ENCODE results near the gene SEPTIN12. TPM values are rescaled to one million over a fixed set of nuclear protein-coding genes. Genes with fewer than 3 reads are reported as not detected.

Gene SEPTIN12
- total and polyA plus RNA-seq, 2 donors (not counting 1 experiment from before 2014, with no cell fraction given) = 0.07 TPM; not detected in 1

DNA sequence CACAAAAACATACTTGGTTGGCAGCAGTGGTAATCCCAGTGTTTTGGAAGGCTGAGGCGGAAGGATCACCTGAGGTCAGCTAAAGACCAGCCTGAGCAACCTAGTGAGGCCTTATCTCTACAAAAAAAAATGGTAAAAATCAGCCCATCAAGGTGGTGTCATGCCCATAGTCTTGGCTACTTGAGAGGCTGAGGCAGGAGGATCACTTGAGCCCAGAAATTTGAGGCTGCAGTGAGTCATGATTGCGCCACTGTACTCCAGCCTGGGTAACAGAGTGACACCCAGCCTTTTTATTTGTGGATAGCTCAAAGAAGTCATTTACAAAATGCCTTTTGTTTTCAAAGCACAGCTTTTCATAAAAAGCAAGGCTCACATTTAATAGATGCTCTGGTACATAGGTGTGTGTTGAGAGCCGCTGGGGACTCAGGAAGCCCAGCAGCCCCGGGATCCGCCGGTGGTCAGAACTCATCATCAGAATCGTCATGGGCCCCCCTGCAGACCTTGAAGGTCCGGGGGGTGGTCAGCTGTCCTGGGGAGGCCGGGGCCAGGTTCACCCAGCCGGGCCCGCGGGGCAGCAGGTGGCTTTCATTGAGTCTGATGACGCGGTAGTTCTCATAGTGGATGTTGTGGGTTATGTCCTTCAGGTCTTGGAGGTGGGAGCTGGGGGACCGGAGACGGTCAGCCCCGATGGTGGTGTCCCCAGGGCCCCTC, 10.7 kb downstream of the SEPTIN12 start:
- H3K4me2 ChIP-seq (replicated peaks; ENCODE audit: low read depth, low read length, poor library complexity, severe bottlenecking) = no peak overlapping the region
- no peaks in the 10 kb centered on the region for H3K27me3 Mint-ChIP-seq
- ChIA-PET CTCF (no interaction called here), POLR2A (no interaction called here)
- no peaks in the 10 kb centered on the region for H4K20me1 ChIP-seq (ENCODE audit: control insufficient read depth, insufficient read depth, low read length, poor library complexity, severe bottlenecking)
- intact Hi-C loops (cut with micrococcal nuclease) = no loop called here
- H3K9ac ChIP-seq (ENCODE audit: low read length) = no peak overlapping the region
- no peak for DNase-seq
- no peak for ATAC-seq (ENCODE audit: low read depth)
- no peak overlapping the region for H3K4me3 Mint-ChIP-seq
- no peak overlapping the region for H3K27ac ChIP-seq (ENCODE audit: low read length in 2 of 2)
- H3K4me1 Mint-ChIP-seq = peaks cover 1% of the 10 kb centered on the region
- no peaks in the 10 kb centered on the region for H3K9me3 ChIP-seq (ENCODE audit: control extremely low read depth in 1 of 3, control insufficient read depth in 2 of 3, insufficient read depth in 1 of 3, low read length in 2 of 3)
- no peak overlapping the region for H2AFZ ChIP-seq (ENCODE audit: insufficient read depth, low read depth, low read length, poor library complexity, severe bottlenecking)
- no peaks in the 10 kb centered on the region for H3K4me1 ChIP-seq (ENCODE audit: control insufficient read depth in 2 of 2, insufficient read depth in 2 of 2, low read length in 2 of 2)
- H3K9me3 Mint-ChIP-seq (ENCODE audit: insufficient read depth) = no peaks in the 10 kb centered on the region
- H3K36me3 ChIP-seq (replicated peaks in 1 of 2; ENCODE audit: control extremely low read depth in 1 of 2, control insufficient read depth in 1 of 2, extremely low read depth in 1 of 2, insufficient read depth in 2 of 2, low read length in 1 of 2) = no peaks in the 10 kb centered on the region
- no peak overlapping the region for H3K4me3 ChIP-seq (ENCODE audit: control extremely low read depth in 1 of 5, extremely low read depth in 1 of 5, insufficient read depth in 1 of 5, low read depth in 2 of 5, low read length in 4 of 5)
- H3K27me3 ChIP-seq (replicated peaks in 1 of 4; ENCODE audit: control extremely low read depth in 1 of 4, control insufficient read depth in 3 of 4, insufficient read depth in 4 of 4, low read length in 3 of 4) = no peaks in the 10 kb centered on the region
- H3K79me2 ChIP-seq (ENCODE audit: control insufficient read depth, insufficient read depth, low read length) = no peaks in the 10 kb centered on the region
- WGBS (ENCODE audit: insufficient coverage) = 84% methylated on average over 11 of the region's 17 CpGs
- H3K27ac Mint-ChIP-seq = no peak overlapping the region
- no peak for TF ChIP-seq EZH2 (IDR thresholded peaks at IDR 0.05; ENCODE audit: borderline replicate concordance, insufficient read depth, low read depth, low read length, poor library complexity, severe bottlenecking)
- TF ChIP-seq, protein P1, sequence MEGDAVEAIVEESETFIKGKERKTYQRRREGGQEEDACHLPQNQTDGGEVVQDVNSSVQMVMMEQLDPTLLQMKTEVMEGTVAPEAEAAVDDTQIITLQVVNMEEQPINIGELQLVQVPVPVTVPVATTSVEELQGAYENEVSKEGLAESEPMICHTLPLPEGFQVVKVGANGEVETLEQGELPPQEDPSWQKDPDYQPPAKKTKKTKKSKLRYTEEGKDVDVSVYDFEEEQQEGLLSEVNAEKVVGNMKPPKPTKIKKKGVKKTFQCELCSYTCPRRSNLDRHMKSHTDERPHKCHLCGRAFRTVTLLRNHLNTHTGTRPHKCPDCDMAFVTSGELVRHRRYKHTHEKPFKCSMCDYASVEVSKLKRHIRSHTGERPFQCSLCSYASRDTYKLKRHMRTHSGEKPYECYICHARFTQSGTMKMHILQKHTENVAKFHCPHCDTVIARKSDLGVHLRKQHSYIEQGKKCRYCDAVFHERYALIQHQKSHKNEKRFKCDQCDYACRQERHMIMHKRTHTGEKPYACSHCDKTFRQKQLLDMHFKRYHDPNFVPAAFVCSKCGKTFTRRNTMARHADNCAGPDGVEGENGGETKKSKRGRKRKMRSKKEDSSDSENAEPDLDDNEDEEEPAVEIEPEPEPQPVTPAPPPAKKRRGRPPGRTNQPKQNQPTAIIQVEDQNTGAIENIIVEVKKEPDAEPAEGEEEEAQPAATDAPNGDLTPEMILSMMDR (IDR thresholded peaks at IDR 0.05) = no peak

- POLR2A ChIA-PET = no interaction called here
These were observed 11.9 kb downstream of the SEPTIN12 start for GRCh38 chr16:4776141-4776705.

More at GRCh38 chr16:4776141-4776705, 11.9 kb downstream of the SEPTIN12 start:
- H3K4me2 ChIP-seq (replicated peaks; ENCODE audit: low read depth, low read length, poor library complexity, severe bottlenecking) = no peak overlapping the region
- H4K20me1 ChIP-seq (ENCODE audit: control insufficient read depth, insufficient read depth, low read length, poor library complexity, severe bottlenecking) = no peaks in the 10 kb centered on the region
- ATAC-seq (ENCODE audit: low read depth) = no peak
- H3K9ac ChIP-seq (ENCODE audit: low read length) = no peak overlapping the region
- intact Hi-C loops (cut with micrococcal nuclease) = no loop called here
- no peaks in the 10 kb centered on the region for H3K79me2 ChIP-seq (ENCODE audit: control insufficient read depth, insufficient read depth, low read length)
- H3K9me3 ChIP-seq (ENCODE audit: control extremely low read depth in 1 of 3, control insufficient read depth in 2 of 3, insufficient read depth in 1 of 3, low read length in 2 of 3) = no peaks in the 10 kb centered on the region
- CTCF ChIA-PET = no interaction called here
- DNase-seq = no peak
- H3K27me3 ChIP-seq (replicated peaks in 1 of 4; ENCODE audit: control extremely low read depth in 1 of 4, control insufficient read depth in 3 of 4, insufficient read depth in 4 of 4, low read length in 3 of 4) = no peaks in the 10 kb centered on the region
- no peak overlapping the region for H2AFZ ChIP-seq (ENCODE audit: insufficient read depth, low read depth, low read length, poor library complexity, severe bottlenecking)
- no peak overlapping the region for H3K4me3 ChIP-seq (ENCODE audit: control extremely low read depth in 1 of 5, extremely low read depth in 1 of 5, insufficient read depth in 1 of 5, low read depth in 2 of 5, low read length in 4 of 5)
- no peaks in the 10 kb centered on the region for H3K36me3 ChIP-seq (replicated peaks in 1 of 2; ENCODE audit: control extremely low read depth in 1 of 2, control insufficient read depth in 1 of 2, extremely low read depth in 1 of 2, insufficient read depth in 2 of 2, low read length in 1 of 2)
- Mint-ChIP-seq H3K9me3 (ENCODE audit: insufficient read depth) (no peaks in the 10 kb centered on the region), H3K4me3 (no peak overlapping the region), H3K27me3 (no peaks in the 10 kb centered on the region), H3K4me1 (no peaks in the 10 kb centered on the region), H3K27ac (no peak overlapping the region)
- TF ChIP-seq EZH2 (IDR thresholded peaks at IDR 0.05; ENCODE audit: borderline replicate concordance, insufficient read depth, low read depth, low read length, poor library complexity, severe bottlenecking) = no peak
- TF ChIP-seq, protein P1 (IDR thresholded peaks at IDR 0.05) = no peak
- WGBS (ENCODE audit: insufficient coverage) = 96% methylated on average over 2 of the region's 2 CpGs
- no peaks in the 10 kb centered on the region for H3K4me1 ChIP-seq (ENCODE audit: control insufficient read depth in 2 of 2, insufficient read depth in 2 of 2, low read length in 2 of 2)
- H3K27ac ChIP-seq (ENCODE audit: low read length in 2 of 2) = no peak overlapping the region

Data from B cell (primary cell).